Activated CD4-positive, CD25-positive, alpha-beta regulatory T cell treated with anti-CD3 and anti-CD28 coated beads, Interleukin-2, amount 50 U/mL, for 24 hours (primary cell): ENCODE results near the gene CDC7.

ENCODE experiments used
- ATAC-seq, 2 donors: fragments of 150-1000 bp; cut with Tn5 transposase; one replicate each; pipeline ENCODE4 v1.10.0; 2021; ENCODE audit warnings: mild to moderate bottlenecking in 1 of 2, moderate library complexity in 1 of 2

Gene CDC7

DNA sequence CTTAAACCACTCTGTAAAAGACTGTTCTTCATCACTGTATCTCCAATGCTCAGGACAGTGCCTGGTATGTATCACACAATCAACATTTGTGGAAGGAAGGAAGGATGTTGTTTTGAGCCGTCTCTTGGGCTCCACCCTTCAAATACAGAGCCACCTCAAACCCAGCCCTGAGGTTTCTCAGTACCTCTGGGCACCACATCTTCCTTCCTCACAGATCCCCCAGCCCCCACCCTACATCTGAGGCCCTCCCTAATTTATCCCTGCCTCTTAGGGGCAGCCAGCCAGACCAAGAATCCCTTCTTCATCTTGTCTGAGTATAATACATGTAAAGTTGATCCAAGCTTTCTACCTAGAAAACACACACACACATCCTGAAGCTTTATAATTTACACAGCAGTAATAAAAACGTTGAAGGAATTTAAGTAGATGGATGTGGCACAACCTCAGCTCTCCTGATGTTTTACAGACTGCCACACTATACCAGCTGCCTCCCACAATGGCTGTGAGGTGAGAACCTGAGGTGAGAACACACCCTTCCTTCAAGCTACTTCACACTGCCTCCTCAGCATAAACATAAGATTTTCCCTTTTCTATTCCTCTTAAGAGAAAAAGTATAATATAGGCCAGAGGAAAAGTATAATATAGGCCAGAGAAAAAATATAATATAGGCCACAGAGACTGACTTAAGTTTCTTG is 48.5 kb downstream of the CDC7 start:
- peak in 1 of 2 donors; percentile 41 for ATAC-seq

DNA sequence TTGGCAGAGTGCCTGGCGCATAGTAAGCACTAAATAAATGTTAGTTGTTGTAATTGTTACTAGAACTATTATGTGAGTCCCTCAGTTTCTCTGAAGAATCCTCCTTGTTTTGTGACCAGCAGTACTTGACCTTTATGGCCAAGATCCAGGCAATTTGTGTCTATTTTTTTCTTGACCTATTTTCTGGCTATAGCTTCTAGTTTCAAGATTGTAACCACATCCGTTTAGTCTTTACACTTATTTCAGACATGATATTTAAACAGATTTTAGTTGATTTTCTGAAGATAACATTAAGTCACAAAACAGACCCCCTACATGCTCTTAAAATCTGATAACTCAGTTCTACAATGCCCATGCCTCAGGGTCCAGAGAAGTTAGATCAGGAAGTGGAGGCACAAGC is 50.3 kb downstream of the CDC7 start:
- ATAC-seq: no peak

DNA sequence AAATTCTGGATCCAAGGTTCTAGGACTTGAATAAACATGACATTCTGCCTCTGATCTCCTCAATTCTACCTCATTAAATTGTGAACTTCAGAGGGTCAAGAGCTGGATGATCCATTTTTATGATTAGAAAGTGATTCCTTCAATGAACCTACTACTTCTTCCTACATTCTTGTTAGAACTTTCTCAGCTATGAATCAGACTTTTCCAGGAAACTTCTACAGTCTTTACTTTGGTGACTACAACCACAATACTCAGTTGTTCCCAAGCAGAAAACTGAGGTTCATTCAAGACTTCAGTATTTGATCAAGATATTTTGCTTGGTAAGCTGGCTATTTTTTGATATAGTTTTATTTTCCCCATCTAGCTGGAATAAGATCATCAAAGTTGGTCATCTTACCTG is 51.4 kb downstream of the CDC7 start:
- ATAC-seq: no peak

GRCh38 chr1:91552596-91552995 is 51.9 kb downstream of the CDC7 start:
- ATAC-seq: no peak

- ATAC-seq: no peak
Observed at GRCh38 chr1:91553177-91553591, 52.5 kb downstream of the CDC7 start.

- no peak for ATAC-seq
Observed at GRCh38 chr1:91555074-91555730, 54.6 kb downstream of the CDC7 start.

GRCh38 chr1:91555821-91556531 is 55.3 kb downstream of the CDC7 start:
- ATAC-seq: peak; percentile 93 to 94

- peak; percentile 2 to 3 for ATAC-seq
Observed at GRCh38 chr1:91556556-91556955, 55.9 kb downstream of the CDC7 start.

DNA sequence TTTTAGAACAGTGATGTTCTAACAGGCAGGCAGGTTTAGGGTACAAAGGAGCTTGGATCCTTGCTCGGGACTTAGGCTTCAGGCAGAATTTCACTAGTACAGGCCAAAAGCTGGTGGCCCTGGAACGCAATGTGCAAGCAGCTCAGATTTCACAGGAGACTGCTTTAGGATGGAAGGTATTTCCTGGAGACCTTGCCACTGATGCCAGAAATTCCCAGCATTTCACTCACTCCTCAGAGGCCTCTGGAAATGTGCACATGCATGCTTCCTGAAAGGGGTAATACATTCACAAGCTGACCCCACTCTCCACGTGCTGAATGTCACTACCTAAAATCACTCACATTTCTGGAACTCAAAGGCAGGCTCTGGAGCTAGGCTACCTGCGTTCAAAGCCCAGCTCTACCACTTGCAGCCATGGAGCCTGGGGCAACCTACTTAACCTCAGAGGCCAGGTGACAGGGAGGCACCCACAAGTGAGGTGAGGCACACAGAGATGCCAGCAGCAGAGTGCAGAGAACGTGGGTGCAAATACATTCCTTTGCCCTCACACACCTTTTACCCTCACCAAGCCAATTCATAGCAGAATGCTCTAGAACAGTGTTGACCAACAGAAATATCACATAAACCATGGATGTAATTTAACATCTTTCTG is 56.5 kb downstream of the CDC7 start:
- no peak for ATAC-seq

- no peak for ATAC-seq
Observed at GRCh38 chr1:91557826-91558225, 57.2 kb downstream of the CDC7 start.

GRCh38 chr1:91559046-91559750 is 58.5 kb downstream of the CDC7 start:
- no peak for ATAC-seq

DNA sequence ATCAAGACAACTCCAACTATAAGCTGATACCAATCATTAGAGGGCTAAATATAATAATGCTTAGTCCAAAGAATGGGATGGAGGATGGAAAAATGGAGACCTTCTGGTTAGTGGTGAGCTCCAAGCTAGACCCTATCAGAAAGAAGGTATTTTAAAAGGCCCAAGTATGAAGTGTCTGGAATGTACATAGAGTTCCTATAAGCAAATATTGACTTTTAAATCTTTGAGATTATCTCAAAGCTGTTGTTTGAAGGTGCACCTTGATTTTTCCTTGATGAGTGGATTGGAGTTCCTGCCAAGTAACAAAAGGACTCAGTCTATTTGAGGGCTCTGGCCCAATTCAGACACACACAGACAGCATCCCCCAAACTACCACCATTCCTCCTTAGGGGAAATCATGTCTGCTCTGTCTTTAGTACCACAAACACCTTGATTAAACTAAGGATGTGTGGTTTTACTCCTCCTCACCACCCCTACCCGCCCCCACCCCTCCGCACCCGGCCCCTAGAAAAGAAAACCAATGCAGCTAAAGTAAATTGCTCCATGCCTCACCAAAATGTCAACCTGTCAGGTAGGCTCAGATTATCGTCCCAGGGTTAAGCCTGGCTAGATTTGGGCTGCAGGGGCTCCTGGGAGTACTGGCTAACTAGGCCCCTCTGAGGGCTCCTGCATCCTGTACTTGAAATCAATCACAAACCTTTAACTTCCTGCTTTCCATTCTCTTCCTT is 59.4 kb downstream of the CDC7 start:
- ATAC-seq: no peak

DNA sequence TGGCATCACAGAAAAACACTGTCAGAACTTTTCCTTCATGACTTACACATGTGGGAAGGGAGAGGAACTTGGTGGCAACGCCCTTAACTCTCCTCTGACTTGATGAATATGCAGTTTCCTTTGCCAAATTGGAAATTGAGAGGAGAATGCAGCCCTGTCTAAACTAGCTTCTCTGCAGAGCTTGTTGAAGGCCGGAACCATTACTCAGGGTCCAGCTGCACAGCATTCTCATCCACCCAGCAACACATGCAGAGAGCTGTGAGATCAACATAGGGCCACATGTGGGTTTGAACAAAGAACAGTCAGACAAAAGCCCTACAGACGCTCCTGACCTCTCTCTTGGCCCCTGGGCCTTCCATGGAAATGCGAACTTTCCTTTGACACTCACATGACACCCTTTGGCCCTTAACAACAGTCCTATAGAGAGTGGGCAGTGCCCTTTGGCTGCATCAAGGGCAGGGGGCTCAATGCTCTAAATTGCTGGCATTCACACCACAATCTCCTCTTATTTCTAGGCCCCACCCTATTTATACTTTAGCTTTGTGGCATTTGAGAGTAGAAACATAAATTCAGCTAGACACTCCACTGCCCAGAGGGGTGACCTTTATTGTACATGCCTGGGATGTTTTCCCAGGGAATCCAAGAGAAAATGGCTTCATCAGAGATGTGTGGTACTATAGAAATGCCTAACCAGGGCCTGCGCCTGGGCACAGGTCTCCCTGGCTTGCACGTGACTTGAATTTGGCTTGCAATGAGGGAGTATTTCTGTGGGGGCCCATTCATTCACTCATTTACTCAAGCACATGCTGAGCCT is 64.4 kb downstream of the CDC7 start:
- no peak for ATAC-seq

DNA sequence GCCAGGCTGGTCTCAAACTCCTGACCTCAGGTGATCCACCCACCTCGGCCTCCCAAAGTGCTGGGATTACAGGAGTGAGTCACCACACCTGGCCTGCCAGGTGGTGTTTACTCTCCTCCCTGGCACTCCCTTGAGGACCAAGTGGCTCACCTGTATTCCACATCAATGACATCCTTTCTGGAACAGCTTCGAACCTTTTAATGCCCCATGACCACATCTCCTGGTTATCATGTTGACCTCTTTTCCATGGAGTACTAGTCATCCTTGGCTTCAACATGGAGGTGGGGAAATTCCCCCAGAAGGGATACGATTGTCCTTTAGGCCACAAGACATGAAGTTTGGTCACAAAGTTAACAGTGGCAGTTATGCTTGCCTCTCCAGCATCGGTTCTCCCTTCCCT is 66.9 kb downstream of the CDC7 start:
- ATAC-seq: no peak

DNA sequence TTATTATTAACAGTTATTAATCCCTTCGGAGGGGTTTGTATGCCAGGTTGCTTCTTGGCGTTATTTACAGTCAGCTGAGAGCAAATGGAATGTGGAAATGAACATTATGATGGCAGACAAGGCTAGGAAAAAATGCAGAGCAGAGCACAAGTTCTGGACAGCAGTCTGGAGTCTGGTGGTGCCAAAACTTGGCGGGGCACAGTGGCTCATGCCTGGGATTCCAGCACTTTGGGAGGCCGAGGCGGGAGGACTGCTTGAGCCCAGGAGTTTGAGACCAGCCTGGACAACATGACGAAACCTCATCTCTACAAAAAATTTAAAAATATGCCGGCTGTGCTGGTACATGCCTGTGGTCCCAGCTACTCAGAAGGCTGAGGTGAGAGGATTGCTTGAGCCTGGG is 67.6 kb downstream of the CDC7 start:
- ATAC-seq: no peak

DNA sequence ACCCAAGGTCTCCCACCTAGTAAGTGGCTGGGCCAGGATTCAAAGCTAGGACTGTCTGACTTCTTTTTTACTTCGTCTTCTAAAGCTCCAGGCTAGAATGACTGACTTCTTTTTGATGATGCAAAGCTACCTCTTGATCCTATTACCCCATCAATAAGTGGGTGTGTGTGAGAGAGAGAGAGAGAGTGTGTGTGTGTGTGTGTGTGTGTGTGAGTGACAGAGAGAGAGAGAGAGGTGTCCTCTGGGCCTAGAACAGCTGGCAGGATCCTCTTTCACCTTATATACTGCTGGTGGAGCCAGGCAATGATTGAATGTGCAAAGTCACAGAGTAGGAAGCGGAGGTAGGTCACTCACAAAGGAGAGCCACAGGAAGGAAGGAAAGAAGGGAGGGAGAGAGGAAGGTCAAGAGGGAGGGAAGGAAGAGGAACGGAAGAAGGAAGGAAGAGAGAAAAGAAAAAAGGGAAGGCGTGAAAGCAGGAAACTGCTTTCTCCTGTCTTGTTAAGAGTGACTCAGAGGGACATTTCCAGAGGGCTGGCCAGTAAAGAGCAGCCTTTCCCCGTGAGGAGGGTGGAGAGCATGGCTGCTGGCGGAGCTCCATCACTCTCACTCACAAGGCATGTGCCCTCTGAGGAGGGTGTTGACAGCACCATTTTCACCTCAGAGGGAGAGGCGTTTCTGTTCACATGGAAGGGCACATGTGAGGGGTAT is 68.9 kb downstream of the CDC7 start:
- ATAC-seq: peak; percentile 41 to 62

DNA sequence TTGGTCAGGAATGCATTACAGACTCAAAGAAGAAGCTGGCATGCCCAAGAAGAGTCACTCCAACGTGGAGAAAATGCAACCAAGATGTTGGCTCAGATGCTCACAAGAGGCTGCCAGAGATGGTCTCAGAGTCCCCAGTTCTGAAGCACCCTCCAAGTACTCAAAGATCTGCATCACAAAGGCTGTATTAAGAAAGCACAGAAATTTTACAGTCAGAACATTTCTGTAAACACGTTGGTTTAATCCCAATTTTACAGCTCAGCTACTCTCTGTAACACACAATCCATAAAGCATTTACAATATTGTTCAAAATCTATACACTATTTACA is 69.4 kb downstream of the CDC7 start:
- ATAC-seq: no peak

DNA sequence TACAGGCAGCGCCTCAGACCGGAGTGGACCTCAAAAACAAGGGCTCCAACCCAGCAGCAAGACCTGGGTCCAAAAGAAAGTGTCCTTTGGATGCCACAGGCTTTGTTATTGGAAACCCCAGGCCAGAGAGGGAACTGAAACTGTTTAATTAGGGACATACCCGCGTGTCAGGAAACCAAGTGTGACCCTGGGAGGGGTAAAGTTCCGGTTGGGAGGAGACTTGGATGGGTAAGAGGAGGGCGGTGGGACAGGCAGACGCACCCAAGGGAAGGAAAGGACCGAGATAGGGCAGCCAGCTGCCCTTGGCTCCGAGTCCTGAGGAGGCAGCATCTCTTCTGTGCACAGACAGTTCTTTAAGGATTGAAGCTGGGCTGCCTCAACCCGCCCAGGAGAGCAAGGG is 71.4 kb downstream of the CDC7 start:
- no peak for ATAC-seq
